Pancreas (tissue), 10 donors: ENCODE data around the gene AK8. TPM values are rescaled to one million over a fixed set of nuclear protein-coding genes. Genes with fewer than 3 reads are reported as not detected.

Source experiments
- ATAC-seq, 4 donors: fragments of 200-7000 bp; cut with Tn5 transposase; one replicate each; pipeline versions ENCODE4 v1.8.0 to v1.9.1; 2020; ENCODE audit warnings: mild to moderate bottlenecking in 4 of 4, moderate library complexity in 4 of 4
- DNase-seq, 6 donors: peaks; one replicate each; pipeline ENCODE4 v3.0.0-alpha.2; 2020
- FAIRE-seq: peaks from 2 replicates; lab custom pipeline; 2012; peaks lifted over from hg19 to GRCh38; lab: Jason Lieb, UNC
- H3K27ac ChIP-seq, 4 donors: fragments of 200-600 bp; sonication (generic); 1 replicate in 3 of 4; 2 replicates in 1 of 4; pipeline versions ENCODE4 v1.5.0 to v1.8.0; 2020
- H3K27me3 ChIP-seq, 4 donors: fragments of 200-600 bp; one replicate each; pipeline ENCODE4 v1.8.0; 2021
- H3K36me3 ChIP-seq, 3 donors: fragments of 200-600 bp; sonication (generic) in 1 of 3; one replicate each; pipeline versions ENCODE4 v1.5.0 to v1.8.0; 2020 to 2021
- H3K4me1 ChIP-seq, 3 donors: fragments of 200-600 bp; one replicate each; pipeline ENCODE4 v1.8.0; 2021
- H3K4me3 ChIP-seq, 4 donors: fragments of 200-600 bp; sonication (generic) in 2 of 4; one replicate each; pipeline versions ENCODE4 v1.5.0 to v1.8.0; 2020 to 2021
- H3K9me3 ChIP-seq, 4 donors: fragments of 200-600 bp; one replicate each; pipeline ENCODE4 v1.8.0; 2021
- WGBS, 2 donors: extraction: QIAGEN DNeasy Blood & Tissue Kit; methylation state at CpG; one replicate each; pipeline ENCODE4 v1.1.7; 2013; 5-methylcytosine and 5-hydroxymethylcytosine counted together
- intact Hi-C, 3 donors: fragments of 100-400 bp; cut with DNase I; formaldehyde crosslinking; loops; one replicate each; pipeline versions ENCODE4 v1.11.1 to v1.14.2; 2022
- polyA plus RNA-seq, 2 donors: library from polyadenylated mRNA; stranded (reverse); fragments of 200-250 nt; gene quantifications; one replicate each; pipeline ENCODE4 v1.2.3, GENCODE V29; 2013
- total RNA-seq, 6 donors: library from RNA; stranded (reverse); fragmentation: NEBNext Ultra II Directional in 4 of 6; extraction: Animal tissue kit (Norgen Biotek cat#: 25700) in 4 of 6; gene quantifications; one replicate each; pipeline versions ENCODE4 v1.2.1 to v1.2.4, GENCODE V29; 2021 to 2023
- TF ChIP-seq, protein P1 (sequence below), 4 donors: fragments of 200-600 bp; sonication (generic) in 3 of 4; IDR thresholded peaks; one replicate each; pipeline versions ENCODE4 v1.5.0 to v1.8.0; 2021; ENCODE audit warnings: antibody characterized with exemption in 4 of 4
- donor health status: healthy with polysubstance abuse.
- donor health status: DM: no; HTN: no; CAD: no; lungs with moderate emphysema.
- donor health status: DM: no; HTN: no; CAD: no.
- donor health status: control.
- donor health status: control.
- donor health status: Bipolar disorder and iron deficiency.
- donor health status: DM: yes; HTN: yes; CAD: no.
- donor health status: DM: no; HTN: no; CAD: no.
- donor health status: DM: no; HTN: no; CAD: no.
- donor health status: DM: yes; HTN: yes; CAD: no.

The AK8 gene
- total and polyA plus RNA-seq, 8 donors, result 0.19 to 1.0 (median 0.67) TPM

DNA sequence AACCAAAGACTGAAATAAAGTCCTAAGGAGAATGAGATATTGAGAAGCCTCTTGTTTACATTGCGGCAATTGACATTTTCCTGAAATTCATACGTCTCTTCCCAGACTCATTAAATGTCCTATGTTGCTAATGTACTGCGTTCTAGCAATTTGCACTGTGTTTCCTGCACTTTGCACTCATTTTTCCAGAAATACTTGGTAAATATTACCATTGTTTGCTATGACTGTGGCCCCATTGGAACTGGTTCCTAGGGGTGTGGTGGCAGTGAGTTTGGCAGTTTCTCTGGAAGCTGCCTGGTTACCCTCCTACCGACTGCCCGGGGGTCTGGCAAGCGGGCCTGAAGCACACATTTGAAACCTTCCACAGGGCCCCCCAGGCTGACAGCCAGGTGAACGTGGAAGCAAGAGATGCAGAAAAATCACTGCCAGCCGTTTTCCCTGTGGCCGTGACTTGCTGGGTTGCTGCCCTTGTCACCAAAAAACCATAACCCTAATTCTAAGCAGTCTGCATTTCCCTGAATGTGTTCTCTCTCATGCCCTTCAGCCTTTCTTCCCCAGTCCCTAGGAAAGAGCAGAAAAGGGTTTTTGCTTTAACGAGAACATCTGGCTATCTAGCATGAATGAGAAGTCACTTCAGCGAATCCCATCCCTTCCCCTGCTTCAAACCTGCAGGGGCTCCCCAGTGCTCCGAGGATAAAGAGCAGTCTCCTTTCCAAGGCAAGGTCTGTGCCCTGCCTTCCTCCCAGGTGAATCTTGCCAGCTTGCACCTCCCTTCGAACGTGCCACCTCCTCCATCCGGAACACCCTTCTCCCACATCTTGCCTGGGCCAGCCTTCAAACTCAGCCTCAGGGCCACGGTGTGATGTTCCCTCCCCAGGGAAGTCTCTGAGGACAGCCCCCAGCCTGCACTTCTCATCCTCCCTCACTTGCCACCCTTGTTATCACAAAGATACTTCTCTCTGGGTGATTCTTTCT lies 84.2 kb downstream of the AK8 start:
- 62 to 64% methylated on average over 16 of the region's 16 CpGs for WGBS, 2 donors
- no peaks in the 10 kb centered on the region for H3K9me3 ChIP-seq
- H3K4me3 ChIP-seq, result no peak overlapping the region
- FAIRE-seq (no peak), DNase-seq (no peak), ATAC-seq (no peak)
- no peaks in the 10 kb centered on the region for H3K27me3 ChIP-seq
- H3K36me3 ChIP-seq, result no peaks in the 10 kb centered on the region
- no peaks in the 10 kb centered on the region for H3K4me1 ChIP-seq
- H3K27ac ChIP-seq, result no peak overlapping the region
- TF ChIP-seq, protein P1, sequence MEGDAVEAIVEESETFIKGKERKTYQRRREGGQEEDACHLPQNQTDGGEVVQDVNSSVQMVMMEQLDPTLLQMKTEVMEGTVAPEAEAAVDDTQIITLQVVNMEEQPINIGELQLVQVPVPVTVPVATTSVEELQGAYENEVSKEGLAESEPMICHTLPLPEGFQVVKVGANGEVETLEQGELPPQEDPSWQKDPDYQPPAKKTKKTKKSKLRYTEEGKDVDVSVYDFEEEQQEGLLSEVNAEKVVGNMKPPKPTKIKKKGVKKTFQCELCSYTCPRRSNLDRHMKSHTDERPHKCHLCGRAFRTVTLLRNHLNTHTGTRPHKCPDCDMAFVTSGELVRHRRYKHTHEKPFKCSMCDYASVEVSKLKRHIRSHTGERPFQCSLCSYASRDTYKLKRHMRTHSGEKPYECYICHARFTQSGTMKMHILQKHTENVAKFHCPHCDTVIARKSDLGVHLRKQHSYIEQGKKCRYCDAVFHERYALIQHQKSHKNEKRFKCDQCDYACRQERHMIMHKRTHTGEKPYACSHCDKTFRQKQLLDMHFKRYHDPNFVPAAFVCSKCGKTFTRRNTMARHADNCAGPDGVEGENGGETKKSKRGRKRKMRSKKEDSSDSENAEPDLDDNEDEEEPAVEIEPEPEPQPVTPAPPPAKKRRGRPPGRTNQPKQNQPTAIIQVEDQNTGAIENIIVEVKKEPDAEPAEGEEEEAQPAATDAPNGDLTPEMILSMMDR (IDR thresholded peaks at IDR 0.05), result no peak
- intact Hi-C loops, result loop anchor here in 1 of 3 donors (10.0 kb wide), 2 partner anchors 119 to 279 kb away; partner anchors contain the start of gene GTF3C4

DNA sequence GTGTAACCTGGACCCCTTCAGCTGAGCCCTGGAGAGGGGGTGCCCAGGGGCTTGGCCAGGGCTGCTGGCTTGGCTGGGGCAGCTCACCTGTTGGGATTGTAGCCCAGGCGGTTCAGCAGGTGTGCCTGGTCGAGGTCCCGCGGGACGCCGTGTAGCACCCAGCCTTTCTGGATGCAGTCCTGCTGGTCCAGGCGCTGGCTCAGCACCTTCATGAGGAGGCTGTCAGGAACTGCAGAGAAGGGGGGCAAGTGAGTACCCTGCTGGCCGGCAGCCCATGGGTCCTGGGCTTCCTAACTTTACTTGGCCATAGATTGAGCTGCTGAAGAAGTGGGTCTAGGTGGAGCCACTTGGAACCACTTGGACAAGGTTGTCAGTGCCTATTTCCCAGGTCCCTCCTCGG lies 85.5 kb downstream of the AK8 start:
- Histone ChIP-seq H3K27ac (no peak overlapping the region), H3K27me3 (no peaks in the 10 kb centered on the region), H3K36me3 (no peaks in the 10 kb centered on the region), H3K9me3 (no peaks in the 10 kb centered on the region), H3K4me3 (no peak overlapping the region), H3K4me1 (no peaks in the 10 kb centered on the region)
- WGBS, 2 donors, result 85 to 94% methylated on average over 9 of the region's 9 CpGs
- intact Hi-C loops, result loop anchor here in 1 of 3 donors (10.0 kb wide), 2 partner anchors 118 to 278 kb away; partner anchors contain the start of gene GTF3C4
- ATAC-seq (no peak), FAIRE-seq (no peak), DNase-seq (no peak)
- TF ChIP-seq, protein P1 (IDR thresholded peaks at IDR 0.05), result no peak

DNA sequence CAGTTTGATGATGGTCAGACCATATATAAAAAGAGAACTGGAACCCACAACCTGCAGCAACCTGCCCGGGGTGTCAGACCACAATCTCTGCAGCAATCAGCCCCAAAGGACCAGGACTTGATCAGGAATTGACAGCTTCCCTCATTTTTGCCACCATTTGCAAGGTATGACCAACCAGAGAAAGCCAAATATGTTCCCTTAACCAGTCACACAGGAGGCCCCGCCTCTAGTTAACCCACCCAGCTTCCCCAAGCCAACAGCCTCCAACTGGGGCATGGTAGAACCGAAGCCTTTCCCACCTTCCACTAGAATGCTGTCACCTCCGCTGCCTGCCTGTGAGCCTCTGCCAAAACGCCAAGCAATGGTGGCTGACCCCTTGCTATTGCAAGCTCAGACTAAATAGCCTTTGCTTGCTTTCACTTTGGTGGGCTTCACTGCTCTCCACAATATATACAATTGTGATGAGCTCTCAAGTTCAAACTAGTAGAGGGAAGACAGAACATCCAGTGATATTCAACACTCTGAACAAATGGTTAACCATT lies 86.3 kb downstream of the AK8 start:
- H3K27ac ChIP-seq, result no peak overlapping the region
- H3K9me3 ChIP-seq, result no peaks in the 10 kb centered on the region
- H3K36me3 ChIP-seq, result no peaks in the 10 kb centered on the region
- H3K27me3 ChIP-seq, result no peaks in the 10 kb centered on the region
- DNase-seq (no peak), FAIRE-seq (no peak), ATAC-seq (no peak)
- intact Hi-C loops, result loop anchor here in 1 of 3 donors (10.0 kb wide), 2 partner anchors 117 to 277 kb away; partner anchors contain the start of gene GTF3C4
- WGBS, 2 donors, result 75 to 82% methylated on average over 5 of the region's 5 CpGs
- TF ChIP-seq, protein P1 (IDR thresholded peaks at IDR 0.05), result no peak
- H3K4me1 ChIP-seq, result no peaks in the 10 kb centered on the region
- H3K4me3 ChIP-seq, result no peak overlapping the region

DNA sequence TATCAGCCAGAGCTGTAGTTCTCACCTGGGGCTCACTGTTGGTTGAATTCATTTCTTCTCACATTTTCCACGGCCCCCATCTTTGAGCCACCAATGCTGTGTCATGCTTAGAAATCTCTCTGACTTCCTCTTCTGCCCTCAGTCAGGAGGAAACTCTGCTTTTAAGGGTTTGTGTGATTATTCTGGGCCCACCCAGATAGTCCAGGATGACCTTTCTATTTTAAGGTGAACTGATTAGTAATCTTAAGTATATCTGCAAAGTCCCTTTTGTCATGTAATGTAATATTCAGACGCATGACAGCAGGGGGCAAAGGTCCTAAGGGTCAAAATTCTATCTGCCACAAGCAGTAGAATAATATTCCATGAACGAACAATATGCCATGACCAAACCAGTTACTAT lies 88.4 kb downstream of the AK8 start:
- H3K27ac ChIP-seq, result no peak overlapping the region
- H3K4me3 ChIP-seq, result no peak overlapping the region
- DNase-seq (no peak), ATAC-seq (no peak), FAIRE-seq (no peak)
- H3K27me3 ChIP-seq, result no peaks in the 10 kb centered on the region
- no peaks in the 10 kb centered on the region for H3K4me1 ChIP-seq
- H3K9me3 ChIP-seq, result no peaks in the 10 kb centered on the region
- WGBS, 2 donors, result 54 to 63% methylated on average over 3 of the region's 3 CpGs
- TF ChIP-seq, protein P1 (IDR thresholded peaks at IDR 0.05), result no peak
- no peaks in the 10 kb centered on the region for H3K36me3 ChIP-seq
- intact Hi-C loops, result loop anchor here in 1 of 3 donors (10.0 kb wide), 2 partner anchors 115 to 275 kb away; partner anchors contain the start of gene GTF3C4
